Endothelial cell of umbilical vein (primary cell): Measurements from ENCODE around the gene UBP1. TPM values are rescaled to one million over a fixed set of nuclear protein-coding genes. Genes with fewer than 3 reads are reported as not detected.

Experiments used
- BruUV-seq: library from RNA; stranded (reverse); fragments of 400-500 nt; replicated peaks from 2 replicates; lab custom pipeline; 2021; lab: Mats Ljungman, UMichigan
- CTCF ChIA-PET: fragments of 300-600, 350-600 bp; sonication (Branson Sonifier 250); formaldehyde crosslinking; loops from one replicate; lab custom pipeline; 2021; ENCODE audit warnings: antibody characterized with exemption, inconsistent platforms; lab: Charles Lee
- POLR2A ChIA-PET: fragments of 300-600, 350-600 bp; sonication (Branson Sonifier 250); formaldehyde crosslinking; loops from one replicate; lab custom pipeline; 2021; ENCODE audit warnings: antibody characterized with exemption, inconsistent platforms; lab: Charles Lee
- DNase-seq: peaks from one replicate; pipeline ENCODE4 v3.0.0-alpha.2; 2011; ENCODE audit warnings: low read depth, low spot score
- FAIRE-seq: peaks from 2 replicates; lab custom pipeline; 2011; peaks lifted over from hg19 to GRCh38; lab: Jason Lieb, UNC
- H2AFZ ChIP-seq: 2 replicates; pipeline ENCODE4 v1.6.0; 2012; ENCODE audit warnings: low read depth, low read length, control low read depth, inconsistent platforms
- H3K27ac ChIP-seq: 2 replicates; pipeline ENCODE4 v1.5.1; 2011; ENCODE audit warnings: low read depth, mild to moderate bottlenecking, control low read depth, low read length, moderate library complexity; ENCODE audit not compliant: insufficient read depth
- H3K27me3 ChIP-seq, 2 experiments: 2 replicates each; pipeline versions ENCODE4 v1.6.0 to v1.6.1; 2011; ENCODE audit warnings: low read length in 2 of 2, mixed read lengths in 1 of 2; ENCODE audit not compliant: control insufficient read depth in 2 of 2, insufficient read depth in 2 of 2
- H3K36me3 ChIP-seq, 2 experiments: 2 replicates in 1 of 2; 3 replicates in 1 of 2; pipeline ENCODE4 v1.5.1; 2011; ENCODE audit warnings: low read length in 2 of 2, mild to moderate bottlenecking in 1 of 2, moderate library complexity in 1 of 2; ENCODE audit not compliant: control insufficient read depth in 2 of 2, insufficient read depth in 2 of 2; ENCODE audit errors: extremely low read depth in 1 of 2
- H3K4me1 ChIP-seq: 3 replicates; pipeline ENCODE4 v1.5.1; 2011; ENCODE audit warnings: mild to moderate bottlenecking, low read length; ENCODE audit not compliant: control insufficient read depth, insufficient read depth; ENCODE audit errors: extremely low read depth
- H3K4me2 ChIP-seq: 2 replicates; pipeline ENCODE4 v1.6.1; 2011; ENCODE audit warnings: low read length, control low read depth, mixed read lengths; ENCODE audit not compliant: insufficient read depth
- H3K4me3 ChIP-seq, 3 experiments: fragments of 200-600 bp in 1 of 3; sonication (generic), shearing (Covaris generic) in 1 of 3; replicated peaks in 1 of 3; 2 replicates each; pipeline ENCODE4 v1.5.1; 2011 to 2016; ENCODE audit warnings: control low read depth in 3 of 3, low read length in 3 of 3, mild to moderate bottlenecking in 2 of 3, inconsistent platforms in 1 of 3, low read depth in 1 of 3, moderate library complexity in 1 of 3; ENCODE audit not compliant: insufficient read depth in 1 of 3
- H3K79me2 ChIP-seq: 2 replicates; pipeline ENCODE4 v1.6.0; 2012; ENCODE audit warnings: low read length, inconsistent platforms; ENCODE audit not compliant: control insufficient read depth, insufficient read depth
- H3K9ac ChIP-seq: replicated peaks from 2 replicates; pipeline ENCODE3; 2011; ENCODE audit warnings: low read length, control low read depth; ENCODE audit not compliant: insufficient read depth; ENCODE audit errors: extremely low read depth
- H3K9me1 ChIP-seq: replicated peaks from 3 replicates; pipeline ENCODE4 v1.6.0; 2011; ENCODE audit warnings: mild to moderate bottlenecking, low read length; ENCODE audit not compliant: control insufficient read depth, insufficient read depth; ENCODE audit errors: extremely low read depth
- H3K9me3 ChIP-seq: replicated peaks from 2 replicates; pipeline ENCODE4 v1.5.1; 2012; ENCODE audit warnings: low read length, inconsistent platforms; ENCODE audit not compliant: control insufficient read depth, insufficient read depth
- H4K20me1 ChIP-seq: replicated peaks from 2 replicates; pipeline ENCODE3; 2011; ENCODE audit warnings: mild to moderate bottlenecking, low read length; ENCODE audit not compliant: control insufficient read depth, insufficient read depth; ENCODE audit errors: extremely low read depth
- EZH2 ChIP-seq: IDR thresholded peaks from 2 replicates; pipeline ENCODE4 v1.6.1; 2012; ENCODE audit warnings: borderline replicate concordance, low read depth, mild to moderate bottlenecking, moderate library complexity, low read length, inconsistent platforms; ENCODE audit not compliant: severe bottlenecking
- FOS ChIP-seq: IDR thresholded peaks from 2 replicates; pipeline ENCODE4 v1.6.1; 2011; ENCODE audit warnings: mild to moderate bottlenecking, low read length, moderate library complexity, borderline replicate concordance; ENCODE audit not compliant: insufficient read depth
- GATA2 ChIP-seq: IDR thresholded peaks from 2 replicates; pipeline ENCODE4 v1.7.0; 2011; ENCODE audit warnings: low read depth, mild to moderate bottlenecking, moderate library complexity, mixed read lengths, low read length; ENCODE audit not compliant: insufficient read length, insufficient read depth
- JUN ChIP-seq: IDR thresholded peaks from 2 replicates; pipeline ENCODE4 v1.6.1; 2011; ENCODE audit warnings: borderline replicate concordance, low read depth; ENCODE audit not compliant: insufficient read length, insufficient read depth
- MAX ChIP-seq: IDR thresholded peaks from 2 replicates; pipeline ENCODE4 v1.6.1; 2011; ENCODE audit not compliant: insufficient read depth, insufficient read length
- MYC ChIP-seq: IDR thresholded peaks from one replicate; pipeline ENCODE4 v1.6.1; 2011; ENCODE audit warnings: mild to moderate bottlenecking, low read depth, low read length
- POLR2A ChIP-seq: IDR thresholded peaks from 2 replicates; pipeline ENCODE4 v1.6.1; 2012; ENCODE audit warnings: low read depth, mild to moderate bottlenecking, control low read depth, low read length
- POLR2AphosphoS5 ChIP-seq: IDR thresholded peaks from 2 replicates; pipeline ENCODE4 v1.6.1; 2012; ENCODE audit warnings: low read depth, mild to moderate bottlenecking, control low read depth, low read length, moderate library complexity; ENCODE audit not compliant: insufficient read depth
- dilution Hi-C: fragments of 300-500 bp; cut with MboI; formaldehyde crosslinking; loops from one replicate; pipeline ENCODE4 v1.15.0; 2019; ENCODE audit warnings: low sequenced_read_pairs; ENCODE audit not compliant: extremely low pct_ligation_motif_present
- intact Hi-C: fragments of 100-400 bp; cut with micrococcal nuclease; formaldehyde crosslinking; loops from one replicate; pipeline ENCODE4 v1.10.0; 2022
- polyA plus RNA-seq, 4 experiments: library from polyadenylated mRNA; depleted of rRNA in 3 of 4; stranded (reverse) in 3 of 4; unstranded in 1 of 4; fragments of >200 nt; gene quantifications; 2 replicates each; pipeline versions ENCODE4 v1.2.1 to v1.2.3, GENCODE V29; 2011 to 2012; ENCODE audit warnings: missing spikeins in 1 of 4
- total RNA-seq: library from RNA; stranded (reverse); gene quantifications from 2 replicates; pipeline ENCODE4 v1.2.3, GENCODE V29; 2021
- TF ChIP-seq, protein P1 (sequence below), 2 donors: IDR thresholded peaks; 1 replicate in 1 of 2; 2 replicates in 1 of 2; pipeline ENCODE4 v1.5.1; 2011; ENCODE audit warnings: low read length in 2 of 2, mild to moderate bottlenecking in 2 of 2, moderate library complexity in 2 of 2, control low read depth in 1 of 2, inconsistent platforms in 1 of 2, low read depth in 1 of 2; ENCODE audit not compliant: insufficient read depth in 1 of 2; ENCODE audit errors: extremely low read depth in 1 of 2

The UBP1 gene
- total and polyA plus RNA-seq, 2 donors (not counting 3 experiments of a cell fraction or from before 2014, with no cell fraction given): 60.2 to 90.5 TPM

DNA sequence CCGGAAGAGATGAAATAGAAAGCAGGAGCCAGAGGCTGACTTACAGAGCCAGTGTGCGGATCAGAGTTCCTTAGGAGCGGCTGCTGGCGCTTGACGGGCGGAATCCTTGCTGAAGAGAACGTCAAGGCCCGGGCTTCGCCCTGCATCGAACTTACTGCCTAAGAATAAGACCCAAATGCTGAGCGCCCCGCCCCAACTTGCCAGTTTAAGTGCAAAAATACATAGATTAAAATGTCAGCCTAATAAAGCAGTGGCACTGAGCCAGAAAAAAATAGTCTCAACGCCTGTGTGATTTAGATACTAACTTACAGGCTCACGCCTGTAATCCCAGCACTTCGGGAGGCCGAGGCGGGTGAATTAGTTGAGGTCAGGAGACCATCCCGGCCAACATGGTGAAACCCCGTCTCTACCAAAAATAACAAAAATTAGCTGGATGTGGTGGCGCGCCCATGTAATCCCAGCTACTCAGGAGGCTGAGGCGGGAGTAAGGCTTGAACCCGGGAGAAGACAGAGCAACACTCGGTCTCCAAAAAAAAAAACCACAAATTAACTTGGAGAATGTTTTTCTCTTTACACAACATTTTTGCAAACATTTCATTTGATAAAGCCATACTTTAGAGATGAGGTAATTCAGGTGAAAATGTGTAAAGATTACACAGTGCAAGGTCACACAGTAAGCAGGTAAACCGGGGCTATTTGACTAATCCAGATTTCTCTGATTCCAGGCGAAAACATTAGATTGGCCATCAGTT, 1.2 kb upstream of the UBP1 start:
- TF ChIP-seq GATA2: no peak
- TF ChIP-seq FOS: no peak
- TF ChIP-seq POLR2AphosphoS5: no peak
- TF ChIP-seq MAX: no peak
- TF ChIP-seq JUN: no peak
- TF ChIP-seq, protein P1, sequence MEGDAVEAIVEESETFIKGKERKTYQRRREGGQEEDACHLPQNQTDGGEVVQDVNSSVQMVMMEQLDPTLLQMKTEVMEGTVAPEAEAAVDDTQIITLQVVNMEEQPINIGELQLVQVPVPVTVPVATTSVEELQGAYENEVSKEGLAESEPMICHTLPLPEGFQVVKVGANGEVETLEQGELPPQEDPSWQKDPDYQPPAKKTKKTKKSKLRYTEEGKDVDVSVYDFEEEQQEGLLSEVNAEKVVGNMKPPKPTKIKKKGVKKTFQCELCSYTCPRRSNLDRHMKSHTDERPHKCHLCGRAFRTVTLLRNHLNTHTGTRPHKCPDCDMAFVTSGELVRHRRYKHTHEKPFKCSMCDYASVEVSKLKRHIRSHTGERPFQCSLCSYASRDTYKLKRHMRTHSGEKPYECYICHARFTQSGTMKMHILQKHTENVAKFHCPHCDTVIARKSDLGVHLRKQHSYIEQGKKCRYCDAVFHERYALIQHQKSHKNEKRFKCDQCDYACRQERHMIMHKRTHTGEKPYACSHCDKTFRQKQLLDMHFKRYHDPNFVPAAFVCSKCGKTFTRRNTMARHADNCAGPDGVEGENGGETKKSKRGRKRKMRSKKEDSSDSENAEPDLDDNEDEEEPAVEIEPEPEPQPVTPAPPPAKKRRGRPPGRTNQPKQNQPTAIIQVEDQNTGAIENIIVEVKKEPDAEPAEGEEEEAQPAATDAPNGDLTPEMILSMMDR (IDR thresholded peaks at IDR 0.05; ENCODE audit: extremely low read depth in 1 of 2, insufficient read depth in 1 of 2, low read depth in 1 of 2, low read length in 2 of 2): no peak
- no peak for TF ChIP-seq MYC
- TF ChIP-seq POLR2A: no peak
- no peak for TF ChIP-seq EZH2
- TSS peak; percentile 96 for BruUV-seq
- Histone ChIP-seq H3K79me2 (peaks cover 35% of the 10 kb centered on the region), H3K4me3 (peak overlapping the region; percentile 46 to 98 (median 75)), H3K27ac (peak overlapping the region; percentile 86), H3K36me3 (no peaks in the 10 kb centered on the region), H3K9me1 (no peaks in the 10 kb centered on the region), H3K9me3 (no peaks in the 10 kb centered on the region), H3K9ac (peak overlapping the region; percentile 90), H3K27me3 (no peaks in the 10 kb centered on the region), H4K20me1 (peaks cover 5% of the 10 kb centered on the region), H3K4me2 (peak overlapping the region; percentile 82), H2AFZ (peak overlapping the region; percentile 75), H3K4me1 (peaks cover 23% of the 10 kb centered on the region)
- POLR2A ChIA-PET: no interaction called here
- DNase-seq (no peak), FAIRE-seq (no peak)
- CTCF ChIA-PET: interaction anchor here (0.6 to 2.0 kb wide), 6 partner anchors 11 to 346 kb away, joined by 3 to 5 read pairs (median 4); no protein-coding TSS in a partner anchor
- intact Hi-C loops: loop anchor here (2.0 kb wide), 3 partner anchors 49 to 345 kb away; no protein-coding TSS in a partner anchor
- dilution Hi-C loops: no loop called here
